Measurements from ENCODE around the gene MLLT3.

Gene MLLT3

DNA sequence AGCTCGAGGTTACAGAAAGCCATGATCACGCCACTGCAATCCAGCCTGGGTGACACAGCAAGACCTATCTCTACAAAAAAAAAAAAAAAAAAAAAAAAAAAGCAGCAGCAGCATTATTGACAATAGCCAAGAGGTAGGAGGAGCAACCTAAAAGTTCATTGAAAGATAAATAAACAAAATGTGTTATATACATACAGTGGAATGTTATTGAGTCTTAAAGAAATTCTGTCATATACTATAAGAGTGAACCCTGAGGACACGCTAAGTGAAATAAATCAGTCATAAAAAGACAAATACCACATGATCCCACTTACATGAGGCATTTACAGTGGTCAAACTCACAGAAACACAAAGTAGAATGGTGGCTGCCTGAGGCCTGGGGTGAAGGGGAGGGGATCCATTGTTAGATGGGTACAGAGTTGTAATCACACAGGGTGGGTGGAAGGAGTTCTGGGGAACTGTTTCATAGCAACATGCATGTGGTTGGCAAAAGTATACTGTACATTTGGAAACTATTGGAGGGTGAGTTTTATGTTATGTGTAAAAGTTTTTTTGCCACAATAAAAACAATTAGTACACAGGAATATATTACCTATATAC is 77.2 kb downstream of the MLLT3 start:
- no peak overlapping the region for H3K4me3 ChIP-seq (ENCODE audit: low read length)
- no peak for TF ChIP-seq ZNF274 (IDR thresholded peaks at IDR 0.05; ENCODE audit: low read depth, low read length)

DNA sequence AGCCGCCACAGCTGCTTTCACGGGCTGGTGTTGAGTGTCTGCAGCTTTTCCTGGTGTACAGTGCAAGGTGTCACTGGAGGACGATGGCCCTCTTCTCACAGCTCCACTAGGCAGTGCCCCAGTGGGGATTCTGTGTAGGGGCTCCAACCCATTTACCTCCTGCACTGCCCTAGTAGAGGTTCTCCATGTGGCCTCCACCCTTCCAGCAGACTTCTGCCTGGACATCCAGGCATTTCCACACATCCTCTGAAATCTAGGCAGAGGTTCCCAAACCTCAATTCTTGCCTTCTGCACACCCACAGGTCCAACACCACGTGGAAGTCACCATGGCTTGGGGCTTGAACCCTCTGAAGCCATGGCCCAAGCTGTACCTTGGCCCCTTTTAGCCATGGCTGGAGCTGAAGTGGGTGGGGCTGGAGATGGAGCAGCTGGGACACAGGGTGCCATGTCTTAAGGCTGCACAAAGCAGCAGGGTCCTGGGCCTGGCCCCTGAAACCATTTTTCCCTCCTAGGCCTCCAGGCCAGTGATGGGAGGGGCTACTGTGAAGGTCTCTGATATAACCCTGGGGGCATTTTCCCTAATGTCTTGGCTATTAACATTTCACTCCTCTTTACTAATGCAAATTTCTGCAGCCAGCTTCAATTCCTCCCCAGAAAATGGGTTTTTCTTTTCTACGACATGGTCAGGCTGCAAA is 82.0 kb downstream of the MLLT3 start:
- no peak for TF ChIP-seq ZNF274 (IDR thresholded peaks at IDR 0.05; ENCODE audit: low read depth, low read length)
- H3K4me3 ChIP-seq (ENCODE audit: low read length) = no peak overlapping the region

DNA sequence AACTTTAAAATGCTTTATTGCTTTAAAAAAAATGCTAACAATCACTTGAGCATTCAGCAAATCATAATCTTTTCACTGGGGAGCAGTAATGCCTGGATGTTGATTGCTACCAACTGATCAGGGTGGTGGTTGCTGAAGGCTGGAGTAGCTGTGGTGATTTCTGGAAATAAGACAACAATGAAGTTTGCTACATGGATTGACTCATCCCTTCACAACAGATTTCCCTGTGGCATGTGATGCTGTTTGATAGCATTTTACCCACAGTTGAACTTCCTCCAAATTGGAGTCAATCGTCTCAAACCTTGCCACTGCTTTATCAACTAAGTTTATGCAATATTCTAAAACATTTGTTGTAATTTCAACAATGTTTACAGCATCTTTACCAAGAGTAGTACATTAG is 83.3 kb downstream of the MLLT3 start:
- TF ChIP-seq ZNF274 (IDR thresholded peaks at IDR 0.05; ENCODE audit: low read depth, low read length) = no peak
- no peak overlapping the region for H3K4me3 ChIP-seq (ENCODE audit: low read length)

DNA sequence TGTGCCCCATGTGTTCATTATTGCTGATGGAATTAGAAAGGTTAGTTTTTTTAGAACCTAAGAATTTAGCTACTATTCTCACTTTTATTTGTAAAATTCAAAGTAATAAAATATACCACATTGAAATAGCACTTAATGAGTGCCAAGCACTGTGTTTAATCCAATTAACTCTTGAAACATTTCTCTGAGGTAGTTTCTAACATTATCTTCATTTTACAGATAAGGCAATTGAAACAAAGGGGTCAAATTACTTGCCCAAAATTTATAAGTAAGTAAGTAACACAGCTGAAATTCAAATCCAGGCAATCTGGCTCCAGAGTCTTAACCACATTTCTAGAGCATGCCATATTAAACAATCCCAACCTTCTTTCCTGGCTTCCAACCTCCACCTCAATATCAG is 84.2 kb downstream of the MLLT3 start:
- no peak for TF ChIP-seq ZNF274 (IDR thresholded peaks at IDR 0.05; ENCODE audit: low read depth, low read length)
- H3K4me3 ChIP-seq (ENCODE audit: low read length) = no peak overlapping the region

DNA sequence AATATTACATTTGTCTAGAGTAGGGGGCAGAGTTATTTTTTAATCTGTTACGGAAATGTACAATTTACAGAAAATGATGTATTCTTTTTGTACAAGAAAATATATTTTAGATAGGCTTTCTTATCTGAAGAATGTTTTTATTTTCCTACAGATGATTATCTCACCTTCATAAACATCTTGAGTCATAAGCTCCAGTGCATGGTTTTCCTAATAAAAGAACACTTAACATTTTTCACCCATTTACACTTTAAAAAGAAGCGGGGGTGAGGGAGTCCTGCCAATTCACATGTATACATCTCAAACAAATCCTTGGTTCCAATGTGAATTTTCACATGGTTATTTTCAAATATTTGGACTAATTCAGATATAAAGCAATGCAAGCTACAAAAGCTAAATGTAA is 85.0 kb downstream of the MLLT3 start:
- TF ChIP-seq ZNF274 (IDR thresholded peaks at IDR 0.05; ENCODE audit: low read depth, low read length) = no peak
- H3K4me3 ChIP-seq (ENCODE audit: low read length) = no peak overlapping the region

DNA sequence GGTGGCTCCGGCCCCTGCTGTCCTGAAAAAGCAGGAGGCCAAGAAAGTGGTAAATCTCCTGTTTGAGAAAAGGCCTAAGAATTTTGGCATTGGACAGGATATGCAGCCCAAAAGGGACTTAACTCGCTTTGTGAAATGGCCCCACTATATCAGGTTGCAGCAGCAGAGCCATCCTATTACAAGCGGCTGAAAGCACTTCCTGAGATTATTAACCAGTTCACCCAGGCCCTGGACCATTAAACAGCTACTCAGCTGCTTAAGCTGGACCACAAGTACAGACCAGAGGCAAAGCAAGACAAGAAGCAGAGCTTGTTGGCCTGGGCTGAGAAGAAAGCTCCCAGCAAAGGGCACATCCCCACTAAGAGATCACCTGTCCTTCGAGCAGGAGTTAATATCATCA is 89.7 kb downstream of the MLLT3 start:
- no peak for TF ChIP-seq ZNF274 (IDR thresholded peaks at IDR 0.05; ENCODE audit: low read depth, low read length)
- no peak overlapping the region for H3K4me3 ChIP-seq (ENCODE audit: low read length)

DNA sequence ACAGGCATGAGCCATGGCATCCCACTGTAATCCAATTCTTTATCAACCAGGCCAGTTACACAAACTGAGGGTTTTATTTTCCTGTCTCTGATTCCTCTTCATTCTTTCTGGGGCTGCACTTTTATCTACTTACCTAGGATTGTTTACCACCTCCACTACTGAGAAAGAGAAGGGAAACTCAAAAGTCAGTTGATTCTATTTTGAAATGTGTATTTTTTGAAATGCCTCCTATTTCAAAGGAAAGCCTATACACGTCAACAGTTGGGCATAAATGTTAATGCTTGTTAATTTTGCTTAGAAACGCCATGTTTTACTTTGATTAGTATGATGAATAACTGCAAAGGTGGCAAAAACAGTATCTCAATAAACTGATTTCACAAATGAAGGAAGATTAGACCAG is 92.5 kb downstream of the MLLT3 start:
- no peak for TF ChIP-seq ZNF274 (IDR thresholded peaks at IDR 0.05; ENCODE audit: low read depth, low read length)
- H3K4me3 ChIP-seq (ENCODE audit: low read length) = no peak overlapping the region

DNA sequence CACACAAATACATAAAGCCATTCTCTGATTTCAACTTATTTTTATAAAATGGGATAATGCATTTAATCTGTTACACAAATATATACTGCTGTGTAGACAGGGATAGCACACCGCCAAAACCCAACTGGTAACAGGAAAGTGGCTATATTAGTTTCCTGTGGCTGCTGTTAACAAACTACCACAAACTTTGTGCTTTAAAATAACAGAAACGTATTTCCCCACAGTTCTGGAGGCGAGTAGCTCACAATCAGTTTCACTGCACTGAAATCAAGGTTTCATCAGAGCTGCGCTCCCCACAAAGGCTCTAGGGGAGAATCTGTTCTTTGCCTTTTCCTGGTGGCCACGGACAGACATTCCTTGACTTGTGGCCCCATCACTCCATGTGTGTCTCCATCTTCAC is 94.0 kb downstream of the MLLT3 start:
- H3K4me3 ChIP-seq (ENCODE audit: low read length) = no peak overlapping the region; the same call in 1 of the 2 replicates
- TF ChIP-seq ZNF274 (IDR thresholded peaks at IDR 0.05; ENCODE audit: low read depth, low read length) = no peak

DNA sequence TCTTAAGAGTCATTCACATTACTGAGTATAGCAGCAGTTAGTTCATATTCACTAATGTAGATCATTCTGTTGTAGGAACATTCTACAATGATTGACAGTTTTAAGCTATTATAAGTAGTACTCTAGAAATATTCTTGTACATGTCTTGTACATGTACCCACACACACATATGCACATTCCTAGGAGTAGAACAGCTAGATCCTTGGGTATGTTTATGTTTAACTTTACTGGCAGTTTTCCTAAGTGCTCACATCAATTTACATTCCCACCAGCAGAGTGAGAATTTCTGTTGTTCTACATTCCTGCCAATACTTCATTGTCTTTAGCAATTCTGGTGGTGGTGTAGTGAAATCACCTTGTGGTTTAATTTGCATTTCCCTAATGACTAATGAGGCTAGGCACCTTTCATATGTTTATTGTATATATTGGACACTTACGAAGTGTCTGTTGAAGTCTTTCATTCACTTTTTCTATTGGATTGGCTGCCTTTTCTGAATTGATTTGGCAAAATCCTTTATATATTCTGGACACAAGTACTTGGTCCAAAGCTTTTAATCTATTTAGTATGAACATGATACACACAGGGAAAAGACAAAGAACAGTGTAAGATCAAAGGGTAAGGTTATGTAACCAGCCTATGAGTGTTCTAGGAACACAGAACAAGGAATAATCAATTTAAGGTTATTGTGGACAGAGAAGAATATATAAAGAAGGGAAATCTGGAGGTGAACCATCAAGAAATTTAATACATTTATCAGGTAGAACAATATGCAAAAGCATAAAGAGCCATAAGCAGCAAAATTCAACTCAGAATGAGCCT is 95.6 kb downstream of the MLLT3 start:
- TF ChIP-seq ZNF274 (IDR thresholded peaks at IDR 0.05; ENCODE audit: low read depth, low read length) = no peak
- H3K4me3 ChIP-seq (ENCODE audit: low read length) = no peak overlapping the region

DNA sequence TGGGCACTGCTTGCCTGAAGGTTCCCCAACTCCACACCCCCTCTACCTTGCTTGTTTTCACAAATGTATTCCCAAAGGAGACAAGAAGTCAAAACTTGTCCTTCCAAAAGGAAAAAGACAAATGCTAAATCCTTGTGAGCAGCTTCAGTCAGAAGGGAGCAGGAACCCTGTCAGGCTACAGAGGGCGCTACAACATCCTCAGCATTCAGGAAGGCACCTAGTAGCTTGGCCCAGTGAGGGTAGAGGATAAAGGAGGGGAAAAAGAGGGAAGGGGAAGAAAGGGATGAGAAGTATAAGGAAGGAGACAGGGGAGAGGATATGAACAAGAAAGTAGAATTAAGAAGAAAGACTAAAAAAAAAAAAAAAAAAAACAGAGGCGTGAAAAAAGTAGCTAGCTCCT is 97.5 kb downstream of the MLLT3 start:
- no peak overlapping the region for H3K4me3 ChIP-seq (ENCODE audit: low read length)

DNA sequence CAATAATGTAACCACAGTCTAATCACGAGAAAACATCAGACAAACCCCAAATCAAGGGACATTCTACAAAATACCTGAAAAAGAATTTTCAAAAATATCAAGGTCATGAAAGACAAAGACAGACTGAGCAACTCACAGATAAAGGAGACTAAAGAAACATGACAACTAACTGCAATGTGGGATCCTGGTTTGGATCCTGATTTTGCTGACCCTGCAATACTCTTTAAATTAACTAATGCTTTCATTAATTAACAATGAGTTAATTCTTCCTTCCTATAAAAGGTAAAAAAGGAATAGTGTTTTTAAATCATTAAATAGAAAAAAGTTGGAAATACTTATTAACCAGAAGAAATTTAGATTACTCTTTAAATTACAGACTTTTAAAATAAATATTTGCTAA is 103.6 kb downstream of the MLLT3 start:
- no peak overlapping the region for H3K4me3 ChIP-seq (ENCODE audit: low read length)
- TF ChIP-seq ZNF274 (IDR thresholded peaks at IDR 0.05; ENCODE audit: low read depth, low read length) = no peak

More for the DNA sequence above, 97.5 kb downstream of the MLLT3 start:
- no peak for TF ChIP-seq ZNF274 (IDR thresholded peaks at IDR 0.05; ENCODE audit: low read depth, low read length)

DNA sequence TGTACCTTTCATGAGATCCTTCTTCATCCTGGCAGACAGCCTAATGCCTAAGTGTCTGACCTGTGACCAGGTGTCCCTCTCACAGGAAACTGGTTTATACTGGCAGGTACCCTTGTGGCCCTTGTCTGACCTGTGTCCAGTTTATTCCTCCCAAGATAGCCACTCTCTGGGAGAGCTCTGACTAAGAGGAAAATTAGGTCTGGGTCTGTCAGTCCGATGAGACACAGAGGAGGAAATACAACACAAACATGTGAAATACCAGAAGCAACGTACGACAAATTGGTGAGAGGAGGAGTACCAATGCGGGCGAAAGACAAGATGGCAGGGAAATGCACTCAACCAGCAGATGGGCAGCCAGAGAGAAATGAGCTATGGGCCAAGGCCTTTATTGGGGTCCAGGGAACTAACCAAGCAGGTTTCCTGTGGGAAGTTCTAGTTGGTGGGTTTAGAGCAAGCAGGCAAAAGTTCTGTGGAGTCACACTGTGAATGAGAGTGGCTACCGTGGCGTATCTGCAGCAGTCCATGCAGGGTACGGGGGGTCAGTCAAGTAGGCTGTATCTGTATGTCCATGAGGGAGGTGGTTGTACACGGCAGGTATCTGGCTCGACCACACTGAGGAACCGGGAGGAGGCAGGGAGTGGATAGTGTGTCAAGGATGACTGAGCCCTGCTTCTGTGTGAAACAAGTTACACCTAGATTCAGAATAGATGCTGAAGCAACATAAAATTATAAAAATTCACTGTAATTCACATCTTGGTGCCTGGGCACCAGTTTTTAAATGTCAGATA is 109.0 kb downstream of the MLLT3 start:
- no peak for TF ChIP-seq ZNF274 (IDR thresholded peaks at IDR 0.05; ENCODE audit: low read depth, low read length)
- no peak overlapping the region for H3K4me3 ChIP-seq (ENCODE audit: low read length)

DNA sequence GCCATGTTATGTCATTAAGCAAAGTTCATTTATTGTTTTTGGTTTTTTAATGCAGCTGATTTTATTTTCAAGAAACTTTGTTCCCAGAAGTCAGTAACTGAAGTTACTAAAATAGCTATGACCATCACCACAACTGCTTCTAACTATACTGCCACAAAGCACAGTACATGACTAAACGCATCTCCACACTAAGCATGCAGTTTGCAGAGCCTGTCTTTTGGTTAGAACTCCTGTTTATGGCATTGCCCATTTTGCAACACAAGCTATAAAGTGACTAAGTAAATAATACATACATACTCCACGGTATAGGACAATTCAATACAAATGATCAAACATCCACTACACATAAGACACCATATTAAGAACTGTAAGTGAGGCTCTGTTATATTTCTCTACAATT is 109.7 kb downstream of the MLLT3 start:
- no peak overlapping the region for H3K4me3 ChIP-seq (ENCODE audit: low read length)
- no peak for TF ChIP-seq ZNF274 (IDR thresholded peaks at IDR 0.05; ENCODE audit: low read depth, low read length)

DNA sequence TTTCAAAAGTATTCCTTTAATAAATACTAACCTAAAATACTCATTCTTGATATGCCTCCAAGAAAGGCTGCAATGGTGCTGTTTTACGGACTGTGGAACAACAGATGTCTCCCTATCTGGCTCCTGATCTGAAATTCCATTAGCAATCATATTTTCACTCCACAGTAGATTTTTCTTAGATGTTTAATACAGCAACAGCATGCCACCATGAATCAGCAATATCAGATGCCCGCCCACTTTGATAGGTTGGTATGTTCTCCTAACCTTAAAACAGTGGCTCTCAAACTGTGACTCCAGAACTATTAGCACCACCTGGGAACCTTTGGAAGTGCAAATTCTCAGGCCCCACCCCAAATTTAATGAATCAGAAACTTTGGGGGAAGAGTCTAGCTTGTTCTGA is 110.2 kb downstream of the MLLT3 start:
- TF ChIP-seq ZNF274 (IDR thresholded peaks at IDR 0.05; ENCODE audit: low read depth, low read length) = no peak
- no peak overlapping the region for H3K4me3 ChIP-seq (ENCODE audit: low read length)

Data from GM08714 (cell line).